Measurements from ENCODE around the gene PTRHD1. TPM values are rescaled to one million over a fixed set of nuclear protein-coding genes. Genes with fewer than 3 reads are reported as not detected.

PTRHD1 gene
- total RNA-seq, 2 experiments from 2014 or later = 15.3 to 15.7 TPM

DNA sequence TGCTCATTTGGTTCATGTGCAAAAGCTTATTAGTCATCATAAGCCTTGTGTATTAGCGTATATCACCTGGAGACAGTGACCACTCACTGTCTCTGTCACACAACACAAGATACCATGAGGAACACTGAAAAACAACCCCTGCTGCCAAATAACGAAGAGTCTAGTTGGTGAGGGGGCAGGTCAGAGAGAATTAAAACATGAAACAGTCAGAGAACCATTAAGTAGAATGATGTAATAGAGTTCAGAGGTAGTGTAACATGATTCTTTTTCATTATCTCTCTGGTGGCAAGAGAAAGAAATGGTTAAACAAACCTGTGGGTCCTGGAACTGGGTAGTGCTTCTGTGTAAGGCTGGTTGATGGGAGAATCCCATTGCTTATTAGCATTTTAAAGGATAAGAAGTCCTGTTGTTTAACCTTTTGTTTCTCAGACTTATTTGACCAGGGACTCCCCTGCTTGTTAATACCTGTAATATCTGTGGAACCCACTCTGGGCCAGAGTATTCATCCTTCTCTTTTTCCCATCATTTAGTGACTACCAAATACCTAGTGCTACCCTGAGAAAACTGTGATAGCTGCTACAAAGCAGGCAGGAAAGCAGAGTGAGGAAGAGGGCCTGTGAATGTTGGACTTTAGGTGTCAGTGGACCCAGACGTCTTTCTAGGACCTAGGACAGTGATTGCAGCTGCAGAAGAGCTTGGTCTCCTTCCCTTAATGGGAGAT lies 38.0 kb downstream of the PTRHD1 start:
- DNase-seq = no peak
- Mint-ChIP-seq H3K36me3 (ENCODE audit: low read depth) (peaks cover 35% of the 10 kb centered on the region), H3K27me3 (no peaks in the 10 kb centered on the region), H3K4me3 (no peak overlapping the region), H3K27ac (no peak overlapping the region), H3K9me3 (no peaks in the 10 kb centered on the region), H3K4me1 (ENCODE audit: low read depth) (no peaks in the 10 kb centered on the region)
- no peaks in the 10 kb centered on the region for H3K27me3 ChIP-seq (ENCODE audit: control insufficient read depth in 1 of 2, insufficient read depth in 2 of 2, low read length in 2 of 2)
- POLR2A ChIA-PET = no interaction called here
- H3K36me3 ChIP-seq (ENCODE audit: insufficient read depth, low read length) = peaks cover 65% of the 10 kb centered on the region
- no peaks in the 10 kb centered on the region for H3K4me1 ChIP-seq (ENCODE audit: insufficient read depth, low read length)
- CTCF ChIA-PET = no interaction called here
- intact Hi-C loops (cut with DNase I, micrococcal nuclease) = loop anchor here in 1 of 2 experiments (5.0 kb wide), 1 partner anchor 62 kb away; no protein-coding TSS in a partner anchor
- no peak overlapping the region for H3K4me3 ChIP-seq (ENCODE audit: low read length)
- ATAC-seq (ENCODE audit: poor library complexity) = no peak
- no peak overlapping the region for H3K27ac ChIP-seq (ENCODE audit: low read depth in 1 of 2, low read length in 2 of 2)
- H3K9me3 ChIP-seq (ENCODE audit: control insufficient read depth in 1 of 2, insufficient read depth in 1 of 2, low read length in 2 of 2) = no peaks in the 10 kb centered on the region
- TF ChIP-seq, protein P1, sequence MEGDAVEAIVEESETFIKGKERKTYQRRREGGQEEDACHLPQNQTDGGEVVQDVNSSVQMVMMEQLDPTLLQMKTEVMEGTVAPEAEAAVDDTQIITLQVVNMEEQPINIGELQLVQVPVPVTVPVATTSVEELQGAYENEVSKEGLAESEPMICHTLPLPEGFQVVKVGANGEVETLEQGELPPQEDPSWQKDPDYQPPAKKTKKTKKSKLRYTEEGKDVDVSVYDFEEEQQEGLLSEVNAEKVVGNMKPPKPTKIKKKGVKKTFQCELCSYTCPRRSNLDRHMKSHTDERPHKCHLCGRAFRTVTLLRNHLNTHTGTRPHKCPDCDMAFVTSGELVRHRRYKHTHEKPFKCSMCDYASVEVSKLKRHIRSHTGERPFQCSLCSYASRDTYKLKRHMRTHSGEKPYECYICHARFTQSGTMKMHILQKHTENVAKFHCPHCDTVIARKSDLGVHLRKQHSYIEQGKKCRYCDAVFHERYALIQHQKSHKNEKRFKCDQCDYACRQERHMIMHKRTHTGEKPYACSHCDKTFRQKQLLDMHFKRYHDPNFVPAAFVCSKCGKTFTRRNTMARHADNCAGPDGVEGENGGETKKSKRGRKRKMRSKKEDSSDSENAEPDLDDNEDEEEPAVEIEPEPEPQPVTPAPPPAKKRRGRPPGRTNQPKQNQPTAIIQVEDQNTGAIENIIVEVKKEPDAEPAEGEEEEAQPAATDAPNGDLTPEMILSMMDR (IDR thresholded peaks at IDR 0.05) = no peak

DNA sequence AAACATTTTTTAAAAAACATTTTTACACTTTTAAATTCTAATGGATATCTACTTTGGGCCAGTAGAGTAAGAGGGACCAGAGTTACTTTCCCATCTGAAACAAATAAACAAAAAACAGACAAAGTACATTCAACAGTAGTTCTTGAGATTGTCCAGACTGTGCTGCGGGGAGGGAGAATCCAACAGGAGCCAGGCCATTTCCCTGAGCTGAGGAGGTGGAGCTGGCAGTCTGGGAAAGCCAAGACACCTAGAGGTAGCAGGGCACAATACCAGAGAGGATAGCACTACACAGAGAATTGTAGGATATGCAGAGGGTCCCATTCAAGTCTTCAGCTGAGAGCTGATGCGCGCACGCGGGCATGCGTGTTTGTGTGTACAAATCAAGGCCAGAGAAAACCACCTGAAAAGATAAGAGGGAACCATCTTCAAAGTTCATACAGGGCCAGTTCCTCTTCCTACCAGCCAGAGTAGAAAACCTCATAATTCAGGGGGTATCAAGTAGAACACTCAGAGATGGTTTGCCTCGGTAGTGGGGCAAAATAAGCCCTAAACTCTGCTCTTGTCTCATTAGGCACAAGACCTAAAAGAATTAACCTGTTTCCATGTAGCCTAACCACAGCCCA lies 44.0 kb downstream of the PTRHD1 start:
- POLR2A ChIA-PET = no interaction called here
- CTCF ChIA-PET = no interaction called here
- DNase-seq (no peak), ATAC-seq (ENCODE audit: poor library complexity) (no peak)
- Histone ChIP-seq H3K9me3 (ENCODE audit: control insufficient read depth in 1 of 2, insufficient read depth in 1 of 2, low read length in 2 of 2) (no peaks in the 10 kb centered on the region), H3K4me1 (ENCODE audit: insufficient read depth, low read length) (no peaks in the 10 kb centered on the region), H3K36me3 (ENCODE audit: insufficient read depth, low read length) (peaks cover 51% of the 10 kb centered on the region), H3K27me3 (ENCODE audit: control insufficient read depth in 1 of 2, insufficient read depth in 2 of 2, low read length in 2 of 2) (no peaks in the 10 kb centered on the region), H3K4me3 (ENCODE audit: low read length) (no peak overlapping the region), H3K27ac (ENCODE audit: low read depth in 1 of 2, low read length in 2 of 2) (no peak overlapping the region)
- intact Hi-C loops (cut with DNase I, micrococcal nuclease) = no loop called here
- H3K36me3 Mint-ChIP-seq (ENCODE audit: low read depth) = peaks cover 40% of the 10 kb centered on the region
- peaks cover 10% of the 10 kb centered on the region for H3K4me1 Mint-ChIP-seq (ENCODE audit: low read depth)
- no peaks in the 10 kb centered on the region for H3K27me3 Mint-ChIP-seq
- H3K4me3 Mint-ChIP-seq = no peak overlapping the region
- TF ChIP-seq, protein P1 (IDR thresholded peaks at IDR 0.05) = no peak
- H3K9me3 Mint-ChIP-seq = no peaks in the 10 kb centered on the region
- H3K27ac Mint-ChIP-seq = no peak overlapping the region

DNA sequence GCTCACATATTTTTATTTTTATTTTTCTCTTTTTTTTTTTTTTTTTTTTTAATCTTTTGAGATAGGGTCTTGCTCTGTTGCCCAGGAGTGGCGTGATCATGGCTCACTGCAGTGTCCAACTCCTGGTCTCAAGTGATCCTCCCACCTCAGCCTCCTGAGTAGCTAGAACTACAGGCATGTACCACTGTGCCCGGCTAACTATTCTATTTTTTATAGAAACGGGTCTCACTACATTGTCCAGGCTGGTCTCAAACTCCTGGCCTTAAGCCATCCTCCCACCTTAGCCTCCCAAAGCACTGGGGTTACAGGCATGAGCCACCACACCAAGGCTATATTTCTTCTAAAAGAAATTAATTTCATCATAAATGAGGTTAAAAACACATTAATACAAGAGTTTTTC lies 45.9 kb downstream of the PTRHD1 start:
- H3K27ac Mint-ChIP-seq = no peak overlapping the region
- POLR2A ChIA-PET = interaction anchor here (0.6 kb wide), 2 partner anchors 20 to 26 kb away, joined by 3 to 4 read pairs; no protein-coding TSS in a partner anchor
- Histone ChIP-seq H3K4me3 (ENCODE audit: low read length) (no peak overlapping the region), H3K9me3 (ENCODE audit: control insufficient read depth in 1 of 2, insufficient read depth in 1 of 2, low read length in 2 of 2) (no peaks in the 10 kb centered on the region), H3K27ac (ENCODE audit: low read depth in 1 of 2, low read length in 2 of 2) (no peak overlapping the region), H3K4me1 (ENCODE audit: insufficient read depth, low read length) (no peaks in the 10 kb centered on the region), H3K36me3 (ENCODE audit: insufficient read depth, low read length) (peaks cover 38% of the 10 kb centered on the region), H3K27me3 (ENCODE audit: control insufficient read depth in 1 of 2, insufficient read depth in 2 of 2, low read length in 2 of 2) (no peaks in the 10 kb centered on the region)
- intact Hi-C loops (cut with DNase I, micrococcal nuclease) = no loop called here
- H3K36me3 Mint-ChIP-seq (ENCODE audit: low read depth) = peaks cover 59% of the 10 kb centered on the region
- DNase-seq (no peak), ATAC-seq (ENCODE audit: poor library complexity) (no peak)
- peaks cover 26% of the 10 kb centered on the region for H3K4me1 Mint-ChIP-seq (ENCODE audit: low read depth)
- TF ChIP-seq, protein P1 (IDR thresholded peaks at IDR 0.05) = no peak
- no peak overlapping the region for H3K4me3 Mint-ChIP-seq
- CTCF ChIA-PET = interaction anchor here (0.7 kb wide), 2 partner anchors 33 to 252 kb away, joined by 3 read pairs; no protein-coding TSS in a partner anchor
- no peaks in the 10 kb centered on the region for H3K27me3 Mint-ChIP-seq
- H3K9me3 Mint-ChIP-seq = no peaks in the 10 kb centered on the region

Data from CD4-positive, alpha-beta T cell (primary cell).